GM12878 (cell line): ENCODE results near the gene HACD3. TPM values are rescaled to one million over a fixed set of nuclear protein-coding genes. Genes with fewer than 3 reads are reported as not detected.

ENCODE experiments used
- CHD4 ChIP-seq: fragments of 200-600 bp; sonication (generic); IDR thresholded peaks from 2 replicates; pipeline ENCODE4 v1.6.1; 2016; ENCODE audit warnings: mild to moderate bottlenecking
- ESRRA ChIP-seq: IDR thresholded peaks from 2 replicates; pipeline ENCODE4 v1.6.1; 2012; ENCODE audit warnings: mild to moderate bottlenecking, low read length, improper control_type of control experiment
- GATAD2B ChIP-seq: fragments of 450-650 bp; conservative IDR thresholded peaks from 2 replicates; pipeline ENCODE4 v1.6.1; 2017; ENCODE audit warnings: low read depth, mild to moderate bottlenecking, moderate library complexity
- IKZF2 ChIP-seq, 2 experiments: fragments of 450-650 bp; IDR thresholded peaks; 2 replicates each; pipeline ENCODE4 v1.6.1; 2017; ENCODE audit warnings: mild to moderate bottlenecking in 2 of 2, moderate library complexity in 2 of 2
- MTA2 ChIP-seq: fragments of 450-650 bp; IDR thresholded peaks from 2 replicates; pipeline ENCODE4 v1.6.1; 2016; ENCODE audit warnings: low read depth, mild to moderate bottlenecking, moderate library complexity
- MYC ChIP-seq: IDR thresholded peaks from 2 replicates; pipeline ENCODE4 v1.6.1; 2011; ENCODE audit warnings: mild to moderate bottlenecking, low read length, moderate library complexity, inconsistent platforms; ENCODE audit not compliant: insufficient read depth, insufficient replicate concordance, insufficient read length, severe bottlenecking
- NBN ChIP-seq: fragments of 450-650 bp; IDR thresholded peaks from 2 replicates; pipeline ENCODE4 v1.6.1; 2016
- SMARCA5 ChIP-seq: fragments of 450-650 bp; IDR thresholded peaks from 2 replicates; pipeline ENCODE4 v1.6.1; 2017; ENCODE audit warnings: mild to moderate bottlenecking
- SPI1 ChIP-seq: IDR thresholded peaks from 2 replicates; pipeline ENCODE4 v1.6.1; 2011; ENCODE audit warnings: low read depth, mild to moderate bottlenecking, low read length, moderate library complexity, borderline replicate concordance; ENCODE audit not compliant: insufficient read depth
- SREBF1 ChIP-seq: IDR thresholded peaks from 2 replicates; pipeline ENCODE4 v1.6.1; 2012; ENCODE audit warnings: mild to moderate bottlenecking, low read length
- SREBF2 ChIP-seq: IDR thresholded peaks from 2 replicates; pipeline ENCODE4 v1.6.1; 2012; ENCODE audit warnings: mild to moderate bottlenecking, low read length
- SUZ12 ChIP-seq: fragments of 200-600 bp; sonication (generic); IDR thresholded peaks from one replicate; pipeline ENCODE4 v1.6.1; 2018; ENCODE audit warnings: antibody characterized with exemption, mild to moderate bottlenecking; ENCODE audit not compliant: unreplicated experiment
- TAF1 ChIP-seq: IDR thresholded peaks from 2 replicates; pipeline ENCODE4 v1.6.1; 2011; ENCODE audit warnings: mild to moderate bottlenecking, low read depth, low read length, borderline replicate concordance
- TBL1XR1 ChIP-seq: IDR thresholded peaks from 2 replicates; pipeline ENCODE4 v1.6.1; 2012; ENCODE audit warnings: low read depth, low read length, improper control_type of control experiment
- ZNF384 ChIP-seq: IDR thresholded peaks from 2 replicates; pipeline ENCODE4 v1.6.1; 2012; ENCODE audit warnings: low read depth, mild to moderate bottlenecking, low read length, improper control_type of control experiment, borderline replicate concordance
- ZNF622 ChIP-seq: fragments of 450-650 bp; IDR thresholded peaks from 2 replicates; pipeline ENCODE4 v1.6.1; 2017; ENCODE audit warnings: mild to moderate bottlenecking, inconsistent platforms
- polyA plus RNA-seq, 11 experiments: library from polyadenylated mRNA; depleted of rRNA in 4 of 11; unstranded in 6 of 11; stranded (reverse) in 5 of 11; fragments of >200 nt; fragmentation: Nextera tagmentation in 4 of 11; fragmentation: Illumina TruSeq in 1 of 11; extraction: Ambion mirVana in 4 of 11; extraction: Trizol in 1 of 11; gene quantifications; 1 replicate in 1 of 11; 2 replicates in 10 of 11; pipeline versions ENCODE4 v1.2.1 to v1.2.3, GENCODE V29; 2011 to 2016; ENCODE audit warnings: inconsistent platforms in 2 of 11, missing spikeins in 2 of 11, low read depth in 1 of 11
- total RNA-seq, 4 experiments: library from RNA; depleted of rRNA in 3 of 4; stranded (reverse); fragments of >200 nt in 3 of 4; fragmentation: Illumina TruSeq in 1 of 4; extraction: Trizol in 1 of 4; gene quantifications; 2 replicates each; pipeline versions ENCODE4 v1.2.1 to v1.2.3, GENCODE V29; 2013 to 2021
- TF ChIP-seq, protein P1 (sequence below): fragments of 450-650 bp; IDR thresholded peaks from 2 replicates; pipeline ENCODE4 v1.6.1; 2017; ENCODE audit warnings: mild to moderate bottlenecking
- TF ChIP-seq, protein P2 (sequence below): fragments of 150-350 bp; IDR thresholded peaks from 2 replicates; pipeline ENCODE4 v1.6.1; 2014; ENCODE audit warnings: mild to moderate bottlenecking, low read depth, low read length
- TF ChIP-seq, protein P3 (sequence below): IDR thresholded peaks from 2 replicates; pipeline ENCODE4 v1.6.1; 2011; ENCODE audit warnings: low read depth, mild to moderate bottlenecking, low read length, moderate library complexity, borderline replicate concordance; ENCODE audit errors: extremely low read depth
- TF ChIP-seq, protein P4 (sequence below): fragments of 150-350 bp; IDR thresholded peaks from 2 replicates; pipeline ENCODE4 v1.6.1; 2016; ENCODE audit warnings: low read depth, low read length
- TF ChIP-seq, protein P5 (sequence below): IDR thresholded peaks from 2 replicates; pipeline ENCODE4 v1.6.1; 2011; ENCODE audit warnings: low read depth, low read length, improper control_type of control experiment, borderline replicate concordance

The HACD3 gene
- total and polyA plus RNA-seq, 10 of the 15 experiments (the other 5 are each of a cell fraction or from before 2014, with no cell fraction given), result 25.9 to 75.8 (median 48.3) TPM

DNA sequence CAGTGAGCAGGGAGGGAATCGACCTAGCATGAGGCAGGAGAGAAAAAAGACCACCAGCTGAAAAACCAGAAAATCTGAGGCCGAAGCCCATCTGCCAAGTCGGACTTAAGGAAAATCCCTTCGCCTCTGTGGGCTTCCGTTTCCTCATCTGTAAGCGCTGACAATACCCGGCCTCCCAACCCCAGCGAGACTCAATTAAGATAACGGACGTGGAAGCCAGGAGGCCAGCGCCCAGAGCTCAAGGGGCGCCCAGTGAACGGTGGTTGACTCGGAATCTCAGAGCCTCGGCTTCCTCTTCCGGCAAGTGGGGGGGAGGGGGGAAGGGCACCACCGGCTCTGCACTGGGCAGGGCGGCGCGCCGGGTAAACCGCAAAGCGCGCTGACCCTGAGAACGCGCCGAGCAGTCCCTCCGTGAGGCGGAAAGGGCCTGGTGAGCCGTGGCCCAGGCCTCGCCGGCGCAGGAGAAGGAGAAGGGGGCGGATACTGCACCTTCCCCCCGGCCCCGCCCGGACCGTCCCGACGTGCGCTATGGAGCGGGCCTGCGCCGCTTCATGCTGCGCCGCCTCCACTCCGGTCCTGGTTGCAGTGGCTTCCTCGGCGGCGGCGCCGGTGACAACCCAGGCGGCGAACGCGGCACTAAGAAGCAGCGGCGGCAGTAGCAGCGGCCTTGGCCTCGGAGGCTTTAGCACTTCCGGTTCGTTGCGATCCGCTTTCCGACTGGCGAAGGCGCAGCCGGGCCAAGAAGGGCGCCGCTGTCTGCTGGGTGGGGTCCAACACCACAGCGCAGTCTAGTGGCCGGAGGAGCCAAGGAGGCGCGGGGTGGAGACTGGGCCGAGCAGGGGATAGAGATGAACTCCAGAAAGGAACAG, 13.0 kb upstream of the HACD3 start, which contains the start of gene DPP8 (continued):
- TF ChIP-seq, protein P1, sequence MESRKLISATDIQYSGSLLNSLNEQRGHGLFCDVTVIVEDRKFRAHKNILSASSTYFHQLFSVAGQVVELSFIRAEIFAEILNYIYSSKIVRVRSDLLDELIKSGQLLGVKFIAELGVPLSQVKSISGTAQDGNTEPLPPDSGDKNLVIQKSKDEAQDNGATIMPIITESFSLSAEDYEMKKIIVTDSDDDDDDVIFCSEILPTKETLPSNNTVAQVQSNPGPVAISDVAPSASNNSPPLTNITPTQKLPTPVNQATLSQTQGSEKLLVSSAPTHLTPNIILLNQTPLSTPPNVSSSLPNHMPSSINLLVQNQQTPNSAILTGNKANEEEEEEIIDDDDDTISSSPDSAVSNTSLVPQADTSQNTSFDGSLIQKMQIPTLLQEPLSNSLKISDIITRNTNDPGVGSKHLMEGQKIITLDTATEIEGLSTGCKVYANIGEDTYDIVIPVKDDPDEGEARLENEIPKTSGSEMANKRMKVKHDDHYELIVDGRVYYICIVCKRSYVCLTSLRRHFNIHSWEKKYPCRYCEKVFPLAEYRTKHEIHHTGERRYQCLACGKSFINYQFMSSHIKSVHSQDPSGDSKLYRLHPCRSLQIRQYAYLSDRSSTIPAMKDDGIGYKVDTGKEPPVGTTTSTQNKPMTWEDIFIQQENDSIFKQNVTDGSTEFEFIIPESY, result no peak
- TF ChIP-seq GATAD2B, result peak; percentile 97
- TF ChIP-seq NBN, result peak; percentile 74
- TF ChIP-seq SREBF1, result no peak; the same call in 1 of the 2 replicates
- TF ChIP-seq, protein P2, sequence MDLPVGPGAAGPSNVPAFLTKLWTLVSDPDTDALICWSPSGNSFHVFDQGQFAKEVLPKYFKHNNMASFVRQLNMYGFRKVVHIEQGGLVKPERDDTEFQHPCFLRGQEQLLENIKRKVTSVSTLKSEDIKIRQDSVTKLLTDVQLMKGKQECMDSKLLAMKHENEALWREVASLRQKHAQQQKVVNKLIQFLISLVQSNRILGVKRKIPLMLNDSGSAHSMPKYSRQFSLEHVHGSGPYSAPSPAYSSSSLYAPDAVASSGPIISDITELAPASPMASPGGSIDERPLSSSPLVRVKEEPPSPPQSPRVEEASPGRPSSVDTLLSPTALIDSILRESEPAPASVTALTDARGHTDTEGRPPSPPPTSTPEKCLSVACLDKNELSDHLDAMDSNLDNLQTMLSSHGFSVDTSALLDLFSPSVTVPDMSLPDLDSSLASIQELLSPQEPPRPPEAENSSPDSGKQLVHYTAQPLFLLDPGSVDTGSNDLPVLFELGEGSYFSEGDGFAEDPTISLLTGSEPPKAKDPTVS, result no peak; the same call in 1 of the 2 replicates
- no peak for TF ChIP-seq ZNF622
- no peak for TF ChIP-seq CHD4
- TF ChIP-seq ZNF384, result no peak
- TF ChIP-seq, protein P3, sequence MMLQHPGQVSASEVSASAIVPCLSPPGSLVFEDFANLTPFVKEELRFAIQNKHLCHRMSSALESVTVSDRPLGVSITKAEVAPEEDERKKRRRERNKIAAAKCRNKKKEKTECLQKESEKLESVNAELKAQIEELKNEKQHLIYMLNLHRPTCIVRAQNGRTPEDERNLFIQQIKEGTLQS, result no peak
- 0 out of 2 replicates have a peak, but pooled peaks have one; percentile 19 for TF ChIP-seq ESRRA
- TF ChIP-seq TAF1, result peak; percentile 86
- TF ChIP-seq SMARCA5, result peak; percentile 94
- peak; percentile 38; the same call in 1 of the 2 replicates for TF ChIP-seq SPI1
- TF ChIP-seq SUZ12, result no peak
- TF ChIP-seq, protein P4, sequence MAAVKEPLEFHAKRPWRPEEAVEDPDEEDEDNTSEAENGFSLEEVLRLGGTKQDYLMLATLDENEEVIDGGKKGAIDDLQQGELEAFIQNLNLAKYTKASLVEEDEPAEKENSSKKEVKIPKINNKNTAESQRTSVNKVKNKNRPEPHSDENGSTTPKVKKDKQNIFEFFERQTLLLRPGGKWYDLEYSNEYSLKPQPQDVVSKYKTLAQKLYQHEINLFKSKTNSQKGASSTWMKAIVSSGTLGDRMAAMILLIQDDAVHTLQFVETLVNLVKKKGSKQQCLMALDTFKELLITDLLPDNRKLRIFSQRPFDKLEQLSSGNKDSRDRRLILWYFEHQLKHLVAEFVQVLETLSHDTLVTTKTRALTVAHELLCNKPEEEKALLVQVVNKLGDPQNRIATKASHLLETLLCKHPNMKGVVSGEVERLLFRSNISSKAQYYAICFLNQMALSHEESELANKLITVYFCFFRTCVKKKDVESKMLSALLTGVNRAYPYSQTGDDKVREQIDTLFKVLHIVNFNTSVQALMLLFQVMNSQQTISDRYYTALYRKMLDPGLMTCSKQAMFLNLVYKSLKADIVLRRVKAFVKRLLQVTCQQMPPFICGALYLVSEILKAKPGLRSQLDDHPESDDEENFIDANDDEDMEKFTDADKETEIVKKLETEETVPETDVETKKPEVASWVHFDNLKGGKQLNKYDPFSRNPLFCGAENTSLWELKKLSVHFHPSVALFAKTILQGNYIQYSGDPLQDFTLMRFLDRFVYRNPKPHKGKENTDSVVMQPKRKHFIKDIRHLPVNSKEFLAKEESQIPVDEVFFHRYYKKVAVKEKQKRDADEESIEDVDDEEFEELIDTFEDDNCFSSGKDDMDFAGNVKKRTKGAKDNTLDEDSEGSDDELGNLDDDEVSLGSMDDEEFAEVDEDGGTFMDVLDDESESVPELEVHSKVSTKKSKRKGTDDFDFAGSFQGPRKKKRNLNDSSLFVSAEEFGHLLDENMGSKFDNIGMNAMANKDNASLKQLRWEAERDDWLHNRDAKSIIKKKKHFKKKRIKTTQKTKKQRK, result no peak
- no peak for TF ChIP-seq IKZF2 (IDR thresholded peaks at IDR 0.05)
- peak; percentile 58 for TF ChIP-seq MTA2
- TF ChIP-seq SREBF2, result no peak
- no peak for TF ChIP-seq MYC
- TF ChIP-seq, protein P5, sequence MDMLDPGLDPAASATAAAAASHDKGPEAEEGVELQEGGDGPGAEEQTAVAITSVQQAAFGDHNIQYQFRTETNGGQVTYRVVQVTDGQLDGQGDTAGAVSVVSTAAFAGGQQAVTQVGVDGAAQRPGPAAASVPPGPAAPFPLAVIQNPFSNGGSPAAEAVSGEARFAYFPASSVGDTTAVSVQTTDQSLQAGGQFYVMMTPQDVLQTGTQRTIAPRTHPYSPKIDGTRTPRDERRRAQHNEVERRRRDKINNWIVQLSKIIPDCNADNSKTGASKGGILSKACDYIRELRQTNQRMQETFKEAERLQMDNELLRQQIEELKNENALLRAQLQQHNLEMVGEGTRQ, result no peak
- peak; percentile 59; the same call in 1 of the 2 replicates for TF ChIP-seq TBL1XR1
